ENCODE data around the gene MOSMO.

- TF ChIP-seq CTCF (IDR thresholded peaks at IDR 0.05) (no peak), EZH2 (IDR thresholded peaks at IDR 0.05; ENCODE audit: borderline replicate concordance, insufficient read depth, low read depth, low read length, poor library complexity, severe bottlenecking) (no peak)
Observed at GRCh38 chr16:22027633-22028032, 19.7 kb downstream of the MOSMO start.
